Pancreas (tissue), 10 donors: Measurements from ENCODE around the gene ZNF564. TPM values are rescaled to one million over a fixed set of nuclear protein-coding genes. Genes with fewer than 3 reads are reported as not detected.
A peak's percentile ranks its signal among the peaks of the same experiment; 100 is the strongest.

Source experiments
- ATAC-seq, 4 donors: fragments of 200-7000 bp; cut with Tn5 transposase; one replicate each; pipeline versions ENCODE4 v1.8.0 to v1.9.1; 2020; ENCODE audit warnings: mild to moderate bottlenecking in 4 of 4, moderate library complexity in 4 of 4
- DNase-seq, 6 donors: peaks; one replicate each; pipeline ENCODE4 v3.0.0-alpha.2; 2020
- FAIRE-seq: peaks from 2 replicates; lab custom pipeline; 2012; peaks lifted over from hg19 to GRCh38; lab: Jason Lieb, UNC
- H3K27ac ChIP-seq, 4 donors: fragments of 200-600 bp; sonication (generic); 1 replicate in 3 of 4; 2 replicates in 1 of 4; pipeline versions ENCODE4 v1.5.0 to v1.8.0; 2020
- H3K27me3 ChIP-seq, 4 donors: fragments of 200-600 bp; one replicate each; pipeline ENCODE4 v1.8.0; 2021
- H3K36me3 ChIP-seq, 3 donors: fragments of 200-600 bp; sonication (generic) in 1 of 3; one replicate each; pipeline versions ENCODE4 v1.5.0 to v1.8.0; 2020 to 2021
- H3K4me1 ChIP-seq, 3 donors: fragments of 200-600 bp; one replicate each; pipeline ENCODE4 v1.8.0; 2021
- H3K4me3 ChIP-seq, 4 donors: fragments of 200-600 bp; sonication (generic) in 2 of 4; one replicate each; pipeline versions ENCODE4 v1.5.0 to v1.8.0; 2020 to 2021
- H3K9me3 ChIP-seq, 4 donors: fragments of 200-600 bp; one replicate each; pipeline ENCODE4 v1.8.0; 2021
- CTCF ChIP-seq, 4 donors: fragments of 200-600 bp; sonication (generic) in 3 of 4; IDR thresholded peaks; one replicate each; pipeline versions ENCODE4 v1.5.0 to v1.8.0; 2021; ENCODE audit warnings: antibody characterized with exemption in 4 of 4
- WGBS, 2 donors: extraction: QIAGEN DNeasy Blood & Tissue Kit; methylation state at CpG; one replicate each; pipeline ENCODE4 v1.1.7; 2013; 5-methylcytosine and 5-hydroxymethylcytosine counted together
- intact Hi-C, 3 donors: fragments of 100-400 bp; cut with DNase I; formaldehyde crosslinking; loops; one replicate each; pipeline versions ENCODE4 v1.11.1 to v1.14.2; 2022
- polyA plus RNA-seq, 2 donors: library from polyadenylated mRNA; stranded (reverse); fragments of 200-250 nt; gene quantifications; one replicate each; pipeline ENCODE4 v1.2.3, GENCODE V29; 2013
- total RNA-seq, 6 donors: library from RNA; stranded (reverse); fragmentation: NEBNext Ultra II Directional in 4 of 6; extraction: Animal tissue kit (Norgen Biotek cat#: 25700) in 4 of 6; gene quantifications; one replicate each; pipeline versions ENCODE4 v1.2.1 to v1.2.4, GENCODE V29; 2021 to 2023
- donor health status: healthy with polysubstance abuse.
- donor health status: DM: no; HTN: no; CAD: no; lungs with moderate emphysema.
- donor health status: DM: no; HTN: no; CAD: no.
- donor health status: control.
- donor health status: control.
- donor health status: Bipolar disorder and iron deficiency.
- donor health status: DM: yes; HTN: yes; CAD: no.
- donor health status: DM: no; HTN: no; CAD: no.
- donor health status: DM: no; HTN: no; CAD: no.
- donor health status: DM: yes; HTN: yes; CAD: no.

Gene ZNF564
- total RNA-seq (10 to 100 TPM in 1 of 6 donors, 1 to 10 TPM in 5; 5.0 to 10.4 (median 6.2) TPM), polyA plus RNA-seq (1 to 10 TPM; 4.2 to 5.2 TPM)

- 1% methylated on average over 46 to 49 of the region's 49 CpGs for WGBS, 2 donors
- H3K9me3 ChIP-seq, result no peaks in the 10 kb centered on the region
- H3K27me3 ChIP-seq, result no peaks in the 10 kb centered on the region
- FAIRE-seq, result peak; percentile 88
- H3K4me3 ChIP-seq, result peak within 1 kb of the TSS; percentile 71 to 86 (median 82)
- peak within 1 kb of the TSS; percentile 77 to 98 (median 92) for H3K27ac ChIP-seq
- peak; percentile 94 to 98 (median 96) for ATAC-seq
- no peak for TF ChIP-seq CTCF (IDR thresholded peaks at IDR 0.05)
- H3K4me1 ChIP-seq, result peaks cover 0 to 20% (median 4%) of the 10 kb centered on the region in 3 donors
- intact Hi-C loops, result no loop called here
- H3K36me3 ChIP-seq, result no peaks in the 10 kb centered on the region
- DNase-seq, result peak; percentile 88 to 97 (median 94)
Observed at GRCh38 chr19:12551060-12551832, at the start of gene ZNF564. Gene ZNF564 (minus strand): TSS chr19:12551482. CDS start chr19:12551332, 150 bp downstream.

DNA sequence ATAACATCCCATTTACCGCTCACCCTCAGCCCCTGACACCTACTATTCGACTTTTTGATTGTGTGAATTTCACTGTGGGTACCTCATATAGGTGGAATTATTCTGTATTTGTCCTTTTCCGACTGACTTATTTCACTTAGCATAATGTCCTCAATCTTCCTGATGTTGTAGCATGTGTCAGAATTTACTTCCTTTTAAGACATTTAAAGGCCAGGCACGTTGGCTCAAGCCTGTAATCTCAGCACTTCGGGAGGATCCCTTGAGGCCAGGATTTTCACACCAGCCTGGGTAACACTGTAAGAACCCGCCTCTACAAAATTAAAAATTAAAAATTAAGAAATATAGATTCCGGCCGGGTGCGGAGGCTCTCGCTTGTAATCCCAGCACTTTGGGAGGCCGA, 46.3 kb upstream of the ZNF564 start:
- no peak overlapping the region for H3K27ac ChIP-seq
- H3K4me3 ChIP-seq, result no peak overlapping the region
- no peak for FAIRE-seq
- H3K27me3 ChIP-seq, result no peaks in the 10 kb centered on the region
- no peaks in the 10 kb centered on the region for H3K9me3 ChIP-seq
- H3K4me1 ChIP-seq, result no peaks in the 10 kb centered on the region
- DNase-seq, result no peak
- ATAC-seq, result no peak
- H3K36me3 ChIP-seq, result no peaks in the 10 kb centered on the region
- intact Hi-C loops, result no loop called here
- 86 to 89% methylated on average over 11 of the region's 11 CpGs for WGBS, 2 donors
- no peak for TF ChIP-seq CTCF (IDR thresholded peaks at IDR 0.05)

DNA sequence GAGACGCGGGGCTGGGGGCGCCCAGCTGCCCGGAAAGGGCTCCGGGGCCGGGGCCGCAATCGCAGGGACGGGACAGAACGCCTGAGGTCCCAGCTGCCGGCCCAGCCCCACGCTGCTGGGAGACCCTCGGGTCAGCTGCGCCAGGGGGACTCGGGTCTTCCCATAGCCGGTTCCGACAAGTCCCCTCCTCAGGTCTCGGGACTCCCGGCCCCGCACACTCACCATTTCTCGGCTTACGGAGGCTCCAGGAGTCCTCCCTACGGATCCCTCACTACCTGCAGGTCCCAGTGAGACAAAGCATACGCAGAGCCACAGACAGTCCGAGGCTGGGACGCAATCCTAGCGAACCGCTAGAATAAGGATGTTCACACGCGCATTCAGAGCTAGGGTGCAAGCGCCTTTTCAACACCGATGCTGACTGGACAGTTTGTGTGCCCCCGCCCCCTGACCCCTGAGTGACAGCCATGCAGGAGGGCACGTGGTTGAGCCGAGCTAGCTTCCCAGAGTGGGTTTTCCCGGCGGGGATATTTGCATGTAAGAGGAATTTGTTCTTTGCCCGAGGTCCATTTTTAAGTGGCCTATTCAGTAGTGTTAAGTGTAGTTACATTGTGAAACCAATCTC, 45.8 kb upstream of the ZNF564 start:
- FAIRE-seq (no peak), DNase-seq (peak in 1 of 6 donors; percentile 52), ATAC-seq (no peak)
- no peaks in the 10 kb centered on the region for H3K36me3 ChIP-seq
- H3K27ac ChIP-seq, result no peak overlapping the region
- H3K9me3 ChIP-seq, result no peaks in the 10 kb centered on the region
- TF ChIP-seq CTCF (IDR thresholded peaks at IDR 0.05), result no peak
- 81 to 87% methylated on average over 38 of the region's 38 CpGs for WGBS, 2 donors
- H3K4me1 ChIP-seq, result no peaks in the 10 kb centered on the region
- H3K4me3 ChIP-seq, result no peak overlapping the region
- intact Hi-C loops, result no loop called here
- no peaks in the 10 kb centered on the region for H3K27me3 ChIP-seq

DNA sequence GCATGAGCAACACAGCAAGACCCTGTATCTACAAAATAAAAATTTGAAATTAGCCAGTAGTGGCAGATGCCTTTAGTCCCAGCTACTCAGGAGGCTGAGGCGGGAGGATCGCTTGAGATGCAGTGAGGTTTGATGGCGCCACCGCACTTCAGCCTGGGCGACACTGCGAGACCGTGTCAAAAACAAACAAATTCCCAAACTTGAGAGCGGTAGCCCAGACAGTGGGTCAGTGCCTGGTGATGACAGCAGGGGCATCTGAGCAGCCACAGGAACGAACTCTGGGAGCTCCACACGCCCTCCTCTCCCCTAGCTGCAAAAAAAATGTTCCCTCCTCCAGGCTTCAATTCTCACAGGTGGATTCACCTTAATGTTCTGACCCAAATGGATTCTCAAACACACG, 45.2 kb upstream of the ZNF564 start:
- ATAC-seq (no peak), DNase-seq (no peak), FAIRE-seq (no peak)
- no peaks in the 10 kb centered on the region for H3K27me3 ChIP-seq
- no peaks in the 10 kb centered on the region for H3K36me3 ChIP-seq
- H3K9me3 ChIP-seq, result no peaks in the 10 kb centered on the region
- no peaks in the 10 kb centered on the region for H3K4me1 ChIP-seq
- H3K4me3 ChIP-seq, result no peak overlapping the region
- TF ChIP-seq CTCF (IDR thresholded peaks at IDR 0.05), result no peak
- no peak overlapping the region for H3K27ac ChIP-seq
- intact Hi-C loops, result no loop called here
- 94 to 95% methylated on average over 11 of the region's 11 CpGs for WGBS, 2 donors
